Measurements from ENCODE around the gene PGLYRP3.

DNA sequence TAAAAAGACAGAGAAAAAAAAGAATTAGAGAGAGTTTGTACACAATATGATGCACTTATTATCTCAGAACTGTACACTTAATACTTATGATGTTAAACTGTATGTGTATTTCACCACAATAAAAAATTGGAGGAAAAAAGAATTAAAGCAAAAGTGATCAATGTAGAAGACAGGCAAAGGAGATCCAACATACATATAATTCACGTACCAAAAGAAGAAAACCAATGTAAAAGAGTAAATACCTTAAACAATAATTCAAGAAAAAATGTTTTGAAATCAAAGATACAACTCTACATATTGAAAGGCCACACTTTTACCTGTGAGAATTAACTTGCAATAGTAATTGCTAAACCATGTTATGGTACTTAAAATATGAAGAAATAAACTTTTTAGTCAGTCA lies 9.8 kb upstream of the PGLYRP3 start:
- TF ChIP-seq, protein P1, sequence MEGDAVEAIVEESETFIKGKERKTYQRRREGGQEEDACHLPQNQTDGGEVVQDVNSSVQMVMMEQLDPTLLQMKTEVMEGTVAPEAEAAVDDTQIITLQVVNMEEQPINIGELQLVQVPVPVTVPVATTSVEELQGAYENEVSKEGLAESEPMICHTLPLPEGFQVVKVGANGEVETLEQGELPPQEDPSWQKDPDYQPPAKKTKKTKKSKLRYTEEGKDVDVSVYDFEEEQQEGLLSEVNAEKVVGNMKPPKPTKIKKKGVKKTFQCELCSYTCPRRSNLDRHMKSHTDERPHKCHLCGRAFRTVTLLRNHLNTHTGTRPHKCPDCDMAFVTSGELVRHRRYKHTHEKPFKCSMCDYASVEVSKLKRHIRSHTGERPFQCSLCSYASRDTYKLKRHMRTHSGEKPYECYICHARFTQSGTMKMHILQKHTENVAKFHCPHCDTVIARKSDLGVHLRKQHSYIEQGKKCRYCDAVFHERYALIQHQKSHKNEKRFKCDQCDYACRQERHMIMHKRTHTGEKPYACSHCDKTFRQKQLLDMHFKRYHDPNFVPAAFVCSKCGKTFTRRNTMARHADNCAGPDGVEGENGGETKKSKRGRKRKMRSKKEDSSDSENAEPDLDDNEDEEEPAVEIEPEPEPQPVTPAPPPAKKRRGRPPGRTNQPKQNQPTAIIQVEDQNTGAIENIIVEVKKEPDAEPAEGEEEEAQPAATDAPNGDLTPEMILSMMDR (conservative IDR thresholded peaks at IDR 0.05; ENCODE audit: low read depth, low read length), result no peak
- TF ChIP-seq EZH2 (IDR thresholded peaks at IDR 0.05; ENCODE audit: low read length, unreplicated experiment), result no peak

Data from PC-3 (cell line).